GM12873 (cell line): Measurements from ENCODE around the gene NAA50.

Source experiments
- CTCF ChIP-seq: IDR thresholded peaks from 2 replicates; pipeline ENCODE4 v1.5.1; 2012; ENCODE audit warnings: low read depth, mild to moderate bottlenecking, moderate library complexity, low read length, control low read depth; ENCODE audit not compliant: insufficient read depth; ENCODE audit errors: missing control alignments

The NAA50 gene

GRCh38 chr3:113741620-113742019, 4.4 kb downstream of the NAA50 start:
- TF ChIP-seq CTCF, result no peak

- TF ChIP-seq CTCF, result no peak
Measured at GRCh38 chr3:113741086-113741485, 5.0 kb downstream of the NAA50 start.

DNA sequence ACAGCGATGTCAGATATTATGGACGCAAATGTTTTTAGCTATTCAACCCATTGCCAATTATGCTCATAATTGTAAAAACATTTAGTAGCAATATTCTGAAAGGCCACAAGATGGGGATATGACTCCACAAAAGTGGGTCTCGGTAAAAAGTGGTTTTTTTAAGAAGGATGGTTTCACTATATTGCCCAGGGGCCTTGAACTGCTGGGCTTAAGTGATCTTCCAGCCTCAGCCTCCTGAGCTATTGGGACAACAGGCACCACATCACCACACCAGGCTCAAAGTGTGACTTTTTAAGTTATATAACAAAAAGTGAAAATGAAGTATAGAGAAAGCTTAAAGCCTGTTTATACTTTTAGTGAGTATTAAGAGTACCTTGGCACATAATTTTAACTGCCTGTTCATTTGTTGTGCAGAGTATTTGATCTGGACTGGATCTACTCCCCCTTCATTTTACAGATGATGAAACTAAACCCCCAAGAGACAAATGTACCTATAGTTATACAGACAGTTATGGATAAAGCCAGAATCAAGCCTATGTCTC, 9.4 kb downstream of the NAA50 start:
- TF ChIP-seq CTCF, result peak; percentile 57

DNA sequence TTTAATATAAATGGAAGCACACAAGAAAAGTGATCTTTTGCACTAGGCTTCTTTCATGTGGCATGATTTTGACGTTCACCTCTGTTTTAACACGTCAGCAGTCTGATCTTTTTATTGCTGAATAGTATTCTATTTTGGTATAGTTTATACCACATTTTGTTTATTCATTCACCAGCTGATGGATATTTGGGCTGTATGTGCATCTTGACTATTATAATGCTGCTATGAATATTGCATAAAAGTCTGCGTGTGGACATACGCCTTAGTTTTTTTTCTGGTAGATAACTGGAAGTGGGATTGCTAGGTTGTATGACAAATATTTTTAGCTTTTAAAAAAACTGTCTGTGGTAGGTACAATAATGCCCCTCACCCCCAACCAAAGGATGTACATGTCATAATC, 14.4 kb downstream of the NAA50 start:
- TF ChIP-seq CTCF, result no peak

GRCh38 chr3:113730550-113730949, 15.5 kb downstream of the NAA50 start:
- no peak for TF ChIP-seq CTCF

DNA sequence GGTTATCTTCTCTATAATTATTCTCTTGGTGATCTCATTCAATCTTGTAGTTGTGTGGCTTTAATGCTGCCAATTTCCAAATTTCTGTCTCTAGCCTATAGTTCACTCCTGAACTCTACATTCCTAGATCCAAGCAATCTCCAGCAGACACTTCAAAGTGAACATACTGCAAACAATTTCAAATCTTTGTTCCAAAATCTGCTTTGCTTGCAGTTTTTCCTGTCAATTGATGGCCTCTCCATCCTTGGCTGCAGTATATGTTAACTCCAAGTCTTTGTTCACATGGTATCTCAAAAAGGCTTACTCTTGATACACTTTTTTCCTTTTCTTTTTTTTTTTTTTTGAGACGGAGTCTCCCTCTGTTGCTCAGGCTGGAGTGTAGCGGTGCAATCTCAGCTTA, 17.4 kb downstream of the NAA50 start:
- no peak for TF ChIP-seq CTCF

DNA sequence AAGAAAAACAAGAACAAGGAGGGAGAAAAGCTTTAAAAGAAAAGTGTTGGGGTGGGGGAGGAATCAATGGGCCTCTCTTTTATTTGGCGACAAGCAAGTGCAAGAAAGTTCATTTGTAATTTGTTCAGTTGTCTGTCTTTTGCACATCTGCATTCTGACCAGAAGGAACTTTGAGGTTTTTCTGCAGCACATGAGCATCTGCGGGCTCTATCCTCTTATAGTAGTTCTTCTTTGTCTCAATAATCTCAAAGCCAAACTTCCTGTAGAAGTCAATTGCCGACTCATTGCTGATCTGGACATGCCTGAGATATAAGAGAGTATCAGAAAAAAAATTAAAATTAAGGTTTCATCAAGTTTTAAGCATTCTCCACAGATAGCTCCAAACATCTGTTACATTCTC, 24.4 kb downstream of the NAA50 start:
- no peak for TF ChIP-seq CTCF
